HEK293 (cell line): ENCODE measurements around the gene TAS2R60.
"Not testable (repeated sequence)": the region's sequence is repeated elsewhere in the genome, so short reads cannot be mapped to it uniquely, and the experiment has no call there.

Experiments
- CTCF ChIA-PET: fragments of 350-600 bp; formaldehyde crosslinking; extraction: SDS; loops from one replicate; lab custom pipeline; 2021; ENCODE audit warnings: antibody characterized with exemption; lab: Yijun Ruan, JAX
- POLR2A ChIA-PET: fragments of 300-600 bp; formaldehyde crosslinking; extraction: SDS; loops from one replicate; lab custom pipeline; 2020; ENCODE audit warnings: antibody characterized with exemption, inconsistent platforms; lab: Yijun Ruan, JAX
- H3K27ac ChIP-seq: fragments of 200-500 bp; sonication (Bioruptor generic); 2 replicates; pipeline ENCODE4 v1.5.1; 2014; ENCODE audit warnings: low read depth, low read length, control low read depth, inconsistent platforms; ENCODE audit errors: extremely low read depth
- H3K36me3 ChIP-seq, 2 experiments: fragments of 200-500 bp in 1 of 2; sonication (Bioruptor generic) in 1 of 2; 1 replicate in 1 of 2; 2 replicates in 1 of 2; pipeline ENCODE4 v1.5.1; 2014 to 2017; ENCODE audit warnings: inconsistent platforms in 2 of 2, low read length in 2 of 2; ENCODE audit not compliant: control insufficient read depth in 2 of 2, insufficient read depth in 1 of 2
- H3K4me1 ChIP-seq: fragments of 200-500 bp; sonication (Bioruptor generic); 2 replicates; pipeline ENCODE4 v1.5.1; 2014; ENCODE audit warnings: mild to moderate bottlenecking, low read length, inconsistent platforms; ENCODE audit not compliant: control insufficient read depth, insufficient read depth
- H3K4me3 ChIP-seq: 2 replicates; pipeline ENCODE4 v1.5.1; 2011; ENCODE audit warnings: low read depth, mild to moderate bottlenecking, control low read depth, low read length, moderate library complexity
- H3K9me3 ChIP-seq: fragments of 200-500 bp; sonication (Bioruptor generic); 2 replicates; pipeline ENCODE4 v1.5.1; 2014; ENCODE audit warnings: low read depth, low read length, inconsistent platforms; ENCODE audit not compliant: control insufficient read depth, insufficient read depth
- BCL11A ChIP-seq: fragments of 450-650 bp; formaldehyde crosslinking; IDR thresholded peaks from 2 replicates; pipeline ENCODE4 v1.5.1; 2016; ENCODE audit warnings: low read depth, missing biosample characterization, missing genetic modification characterization
- GLI4 ChIP-seq: fragments of 450-650 bp; formaldehyde crosslinking; IDR thresholded peaks from 2 replicates; pipeline ENCODE4 v1.5.1; 2016; ENCODE audit warnings: missing biosample characterization, missing genetic modification characterization
- HOXC10 ChIP-seq: sonication (generic); formaldehyde crosslinking; IDR thresholded peaks from 2 replicates; pipeline ENCODE4 v1.8.1; 2023; ENCODE audit warnings: mild to moderate bottlenecking, missing genetic modification reagents
- INSM2 ChIP-seq: fragments of 450-650 bp; formaldehyde crosslinking; IDR thresholded peaks from 2 replicates; pipeline ENCODE4 v1.5.1; 2016; ENCODE audit warnings: missing biosample characterization, missing genetic modification characterization
- KLF8 ChIP-seq: fragments of 450-650 bp; formaldehyde crosslinking; IDR thresholded peaks from 2 replicates; pipeline ENCODE4 v1.5.1; 2016; ENCODE audit warnings: missing biosample characterization, missing genetic modification characterization
- SALL2 ChIP-seq: fragments of 450-650 bp; formaldehyde crosslinking; IDR thresholded peaks from 2 replicates; pipeline ENCODE4 v1.5.0; 2017; ENCODE audit warnings: missing biosample characterization, mild to moderate bottlenecking, missing genetic modification characterization, borderline replicate concordance
- ZBTB17 ChIP-seq: fragments of 450-650 bp; formaldehyde crosslinking; IDR thresholded peaks from 2 replicates; pipeline ENCODE4 v1.5.1; 2016; ENCODE audit warnings: missing biosample characterization, missing genetic modification characterization
- ZBTB6 ChIP-seq: fragments of 450-650 bp; formaldehyde crosslinking; IDR thresholded peaks from 2 replicates; pipeline ENCODE4 v1.5.1; 2017; ENCODE audit warnings: missing biosample characterization, missing genetic modification characterization
- ZNF133 ChIP-seq: fragments of 450-650 bp; formaldehyde crosslinking; IDR thresholded peaks from 2 replicates; pipeline ENCODE4 v1.5.1; 2016; ENCODE audit warnings: missing biosample characterization, missing genetic modification characterization
- ZNF214 ChIP-seq: fragments of 450-650 bp; formaldehyde crosslinking; IDR thresholded peaks from 2 replicates; pipeline ENCODE4 v1.5.1; 2017; ENCODE audit warnings: missing biosample characterization, mild to moderate bottlenecking, missing genetic modification characterization, borderline replicate concordance
- ZNF274 ChIP-seq, 2 experiments: fragments of 200-500 bp in 1 of 2; fragments of 450-650 bp in 1 of 2; sonication (Bioruptor generic) in 1 of 2; formaldehyde crosslinking in 1 of 2; IDR thresholded peaks; 2 replicates each; pipeline versions ENCODE4 v1.5.1 to v1.6.1; 2014 to 2016; ENCODE audit warnings: borderline replicate concordance in 1 of 2, inconsistent platforms in 1 of 2, low read length in 1 of 2, missing biosample characterization in 1 of 2, missing genetic modification characterization in 1 of 2
- ZNF473 ChIP-seq: fragments of 450-650 bp; formaldehyde crosslinking; IDR thresholded peaks from 2 replicates; pipeline ENCODE4 v1.5.1; 2017; ENCODE audit warnings: missing biosample characterization, missing genetic modification characterization
- ZNF48 ChIP-seq: fragments of 450-650 bp; formaldehyde crosslinking; IDR thresholded peaks from 2 replicates; pipeline ENCODE4 v1.5.1; 2016; ENCODE audit warnings: missing biosample characterization, missing genetic modification characterization
- ZNF514 ChIP-seq: fragments of 450-650 bp; formaldehyde crosslinking; IDR thresholded peaks from 2 replicates; pipeline ENCODE4 v1.5.1; 2016; ENCODE audit warnings: missing biosample characterization, missing genetic modification characterization
- ZNF548 ChIP-seq: fragments of 450-650 bp; formaldehyde crosslinking; IDR thresholded peaks from 2 replicates; pipeline ENCODE4 v1.5.1; 2016; ENCODE audit warnings: missing biosample characterization, missing genetic modification characterization
- ZNF791 ChIP-seq: fragments of 450-650 bp; formaldehyde crosslinking; IDR thresholded peaks from 2 replicates; pipeline ENCODE4 v1.5.1; 2016; ENCODE audit warnings: missing biosample characterization, missing genetic modification characterization
- ZNF843 ChIP-seq: fragments of 450-650 bp; formaldehyde crosslinking; IDR thresholded peaks from 2 replicates; pipeline ENCODE4 v1.5.1; 2016; ENCODE audit warnings: missing biosample characterization, missing genetic modification characterization
- ZSCAN23 ChIP-seq: fragments of 450-650 bp; formaldehyde crosslinking; IDR thresholded peaks from 2 replicates; pipeline ENCODE4 v1.5.1; 2016; ENCODE audit warnings: missing biosample characterization, missing genetic modification characterization
- TF ChIP-seq, protein P1 (sequence below): fragments of 450-650 bp; formaldehyde crosslinking; IDR thresholded peaks from 2 replicates; pipeline ENCODE4 v1.5.1; 2016; ENCODE audit warnings: missing biosample characterization, missing genetic modification characterization
- TF ChIP-seq, protein P2 (sequence below): fragments of 450-650 bp; formaldehyde crosslinking; optimal IDR thresholded peaks from 2 replicates; pipeline ENCODE3; 2016; ENCODE audit warnings: missing biosample characterization, mild to moderate bottlenecking, missing genetic modification characterization
- TF ChIP-seq, protein P3 (sequence below): fragments of 450-650 bp; formaldehyde crosslinking; IDR thresholded peaks from 2 replicates; pipeline ENCODE4 v1.5.1; 2016; ENCODE audit warnings: missing biosample characterization, missing genetic modification characterization

TAS2R60 gene

DNA sequence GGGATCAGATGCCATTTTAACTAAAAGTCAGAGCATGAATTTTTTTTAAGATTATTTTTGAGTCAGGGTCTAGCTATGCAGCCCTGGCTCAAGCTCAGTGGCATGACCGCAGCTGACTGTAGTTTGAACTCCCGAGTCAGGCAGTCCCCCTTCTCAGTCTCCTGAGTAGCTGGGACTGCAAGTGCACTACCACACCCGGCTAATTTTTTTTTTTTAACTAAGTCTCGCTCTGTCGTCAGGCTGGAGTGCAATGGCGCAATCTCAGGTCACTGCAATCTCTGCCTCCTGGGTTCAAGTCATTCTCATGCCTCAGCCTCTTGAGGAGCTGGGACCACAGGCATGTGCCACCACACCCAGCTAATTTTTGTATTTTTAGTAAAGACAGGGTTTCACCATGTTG lies 42.2 kb downstream of the TAS2R60 start:
- POLR2A ChIA-PET: no interaction called here

DNA sequence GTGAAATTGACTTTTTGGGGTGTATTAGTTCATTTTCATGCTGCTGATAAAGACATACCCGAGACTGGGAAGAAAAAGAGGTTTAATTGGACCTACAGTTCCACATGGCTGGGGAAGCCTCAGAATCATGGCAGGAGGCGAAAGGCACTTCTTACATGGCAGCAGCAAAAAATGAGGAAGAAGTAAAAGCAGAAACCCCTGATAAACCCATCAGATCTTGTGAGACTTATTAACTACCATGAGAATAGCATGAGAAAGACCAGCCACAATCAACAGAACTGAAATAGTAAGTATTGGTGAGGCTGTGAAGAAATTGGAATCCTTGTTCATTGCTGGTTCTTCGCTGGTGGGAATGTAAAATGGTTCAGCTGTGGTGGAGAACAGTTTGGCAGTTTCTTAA lies 43.0 kb downstream of the TAS2R60 start:
- H3K36me3 ChIP-seq, H3K4me1 ChIP-seq, CTCF ChIA-PET, H3K9me3 ChIP-seq, POLR2A ChIA-PET, H3K27ac ChIP-seq, H3K4me3 ChIP-seq: not testable (repeated sequence)

More for the DNA sequence above, 42.2 kb downstream of the TAS2R60 start:
- TF ChIP-seq ZNF48 (tag by site-specific recombination) (no peak), HOXC10 (CRISPR knock-in tag) (no peak), ZNF473 (no peak), INSM2 (no peak), BCL11A (tag by site-specific recombination) (no peak), ZNF791 (tag by site-specific recombination) (no peak), ZNF514 (tag by site-specific recombination) (no peak), ZNF274 (IDR thresholded peaks at IDR 0.05; ENCODE audit: low read length) (no peak), ZNF274 (tag by site-specific recombination; IDR thresholded peaks at IDR 0.05; ENCODE audit: borderline replicate concordance) (no peak), ZSCAN23 (no peak), ZBTB6 (no peak), ZNF843 (no peak), GLI4 (tag by site-specific recombination) (no peak), ZBTB17 (tag by site-specific recombination) (no peak), ZNF133 (no peak)
- TF ChIP-seq, protein P1, sequence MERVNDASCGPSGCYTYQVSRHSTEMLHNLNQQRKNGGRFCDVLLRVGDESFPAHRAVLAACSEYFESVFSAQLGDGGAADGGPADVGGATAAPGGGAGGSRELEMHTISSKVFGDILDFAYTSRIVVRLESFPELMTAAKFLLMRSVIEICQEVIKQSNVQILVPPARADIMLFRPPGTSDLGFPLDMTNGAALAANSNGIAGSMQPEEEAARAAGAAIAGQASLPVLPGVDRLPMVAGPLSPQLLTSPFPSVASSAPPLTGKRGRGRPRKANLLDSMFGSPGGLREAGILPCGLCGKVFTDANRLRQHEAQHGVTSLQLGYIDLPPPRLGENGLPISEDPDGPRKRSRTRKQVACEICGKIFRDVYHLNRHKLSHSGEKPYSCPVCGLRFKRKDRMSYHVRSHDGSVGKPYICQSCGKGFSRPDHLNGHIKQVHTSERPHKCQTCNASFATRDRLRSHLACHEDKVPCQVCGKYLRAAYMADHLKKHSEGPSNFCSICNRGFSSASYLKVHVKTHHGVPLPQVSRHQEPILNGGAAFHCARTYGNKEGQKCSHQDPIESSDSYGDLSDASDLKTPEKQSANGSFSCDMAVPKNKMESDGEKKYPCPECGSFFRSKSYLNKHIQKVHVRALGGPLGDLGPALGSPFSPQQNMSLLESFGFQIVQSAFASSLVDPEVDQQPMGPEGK (tag by site-specific recombination): no peak
- Histone ChIP-seq H3K9me3 (no peaks in the 10 kb centered on the region), H3K4me3 (no peak overlapping the region), H3K4me1 (no peaks in the 10 kb centered on the region), H3K27ac (no peak overlapping the region), H3K36me3 (no peaks in the 10 kb centered on the region)
- CTCF ChIA-PET: no interaction called here

GRCh38 chr7:143487061-143487460 lies 43.8 kb downstream of the TAS2R60 start:
- Histone ChIP-seq H3K4me3 (no peak overlapping the region), H3K36me3 (no peaks in the 10 kb centered on the region), H3K9me3 (no peaks in the 10 kb centered on the region), H3K27ac (no peak overlapping the region), H3K4me1 (no peaks in the 10 kb centered on the region)
- TF ChIP-seq ZNF843: no peak
- TF ChIP-seq, protein P2, sequence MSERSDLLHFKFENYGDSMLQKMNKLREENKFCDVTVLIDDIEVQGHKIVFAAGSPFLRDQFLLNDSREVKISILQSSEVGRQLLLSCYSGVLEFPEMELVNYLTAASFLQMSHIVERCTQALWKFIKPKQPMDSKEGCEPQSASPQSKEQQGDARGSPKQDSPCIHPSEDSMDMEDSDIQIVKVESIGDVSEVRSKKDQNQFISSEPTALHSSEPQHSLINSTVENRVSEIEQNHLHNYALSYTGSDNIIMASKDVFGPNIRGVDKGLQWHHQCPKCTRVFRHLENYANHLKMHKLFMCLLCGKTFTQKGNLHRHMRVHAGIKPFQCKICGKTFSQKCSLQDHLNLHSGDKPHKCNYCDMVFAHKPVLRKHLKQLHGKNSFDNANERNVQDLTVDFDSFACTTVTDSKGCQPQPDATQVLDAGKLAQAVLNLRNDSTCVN (tag by site-specific recombination): no peak
- TF ChIP-seq, protein P3, sequence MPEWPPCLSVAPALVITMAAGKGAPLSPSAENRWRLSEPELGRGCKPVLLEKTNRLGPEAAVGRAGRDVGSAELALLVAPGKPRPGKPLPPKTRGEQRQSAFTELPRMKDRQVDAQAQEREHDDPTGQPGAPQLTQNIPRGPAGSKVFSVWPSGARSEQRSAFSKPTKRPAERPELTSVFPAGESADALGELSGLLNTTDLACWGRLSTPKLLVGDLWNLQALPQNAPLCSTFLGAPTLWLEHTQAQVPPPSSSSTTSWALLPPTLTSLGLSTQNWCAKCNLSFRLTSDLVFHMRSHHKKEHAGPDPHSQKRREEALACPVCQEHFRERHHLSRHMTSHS (tag by site-specific recombination): no peak
- TF ChIP-seq KLF8 (tag by site-specific recombination): no peak
- no peak for TF ChIP-seq SALL2 (tag by site-specific recombination)
- no peak for TF ChIP-seq ZNF214 (tag by site-specific recombination)
- TF ChIP-seq ZNF548 (tag by site-specific recombination): no peak
- TF ChIP-seq ZNF48 (tag by site-specific recombination): no peak
- TF ChIP-seq ZBTB17 (tag by site-specific recombination): no peak
- POLR2A ChIA-PET: no interaction called here
- CTCF ChIA-PET: interaction anchor here (1.0 kb wide), 1 partner anchor 18 kb away, joined by 3 read pairs; no protein-coding TSS in a partner anchor
